AG04449 (cell line): ENCODE measurements around the gene TBX5.

Experiments used
- CTCF ChIA-PET: fragments of 350-600 bp; formaldehyde crosslinking; extraction: SDS; loops from one replicate; lab custom pipeline; 2021; ENCODE audit warnings: antibody characterized with exemption; lab: Yijun Ruan, JAX
- POLR2A ChIA-PET: fragments of 400-600, 350-600 bp; formaldehyde crosslinking; extraction: SDS; loops from one replicate; lab custom pipeline; 2020; ENCODE audit warnings: antibody characterized with exemption, inconsistent platforms; lab: Yijun Ruan, JAX
- DNase-seq: peaks from one replicate; pipeline ENCODE4 v3.0.0-alpha.2; 2010; ENCODE audit warnings: low read depth, low spot score
- H3K4me3 ChIP-seq: 2 replicates; pipeline ENCODE4 v1.5.1; 2011; ENCODE audit warnings: low read depth, mild to moderate bottlenecking, control low read depth, low read length
- CTCF ChIP-seq: IDR thresholded peaks from one replicate; pipeline ENCODE4 v1.5.1; 2011; ENCODE audit warnings: mild to moderate bottlenecking, moderate library complexity, low read length, control low read depth, inconsistent platforms; ENCODE audit not compliant: insufficient read depth; ENCODE audit errors: missing control alignments

TBX5 gene

GRCh38 chr12:114395755-114396152 lies 10.2 kb downstream of the TBX5 start:
- ChIA-PET CTCF (no interaction called here), POLR2A (no interaction called here)
- H3K4me3 ChIP-seq = no peak overlapping the region
- DNase-seq = no peak
- TF ChIP-seq CTCF = no peak

- ChIA-PET POLR2A (no interaction called here), CTCF (no interaction called here)
- no peak overlapping the region for H3K4me3 ChIP-seq
- no peak for TF ChIP-seq CTCF
- DNase-seq = no peak
Observed at GRCh38 chr12:114395233-114395632, 10.7 kb downstream of the TBX5 start.

GRCh38 chr12:114393569-114393968 lies 12.4 kb downstream of the TBX5 start:
- ChIA-PET POLR2A (no interaction called here), CTCF (no interaction called here)
- TF ChIP-seq CTCF = no peak
- no peak for DNase-seq
- no peak overlapping the region for H3K4me3 ChIP-seq

- DNase-seq = no peak
- ChIA-PET CTCF (no interaction called here), POLR2A (no interaction called here)
- H3K4me3 ChIP-seq = no peak overlapping the region
- TF ChIP-seq CTCF = no peak
Observed at GRCh38 chr12:114392909-114393308, 13.0 kb downstream of the TBX5 start.

GRCh38 chr12:114391088-114391487 lies 14.9 kb downstream of the TBX5 start:
- ChIA-PET CTCF (no interaction called here), POLR2A (no interaction called here)
- DNase-seq = no peak
- no peak for TF ChIP-seq CTCF
- H3K4me3 ChIP-seq = no peak overlapping the region

GRCh38 chr12:114384739-114385138 lies 21.2 kb downstream of the TBX5 start:
- H3K4me3 ChIP-seq = no peak overlapping the region

More at GRCh38 chr12:114384739-114385138, 21.2 kb downstream of the TBX5 start:
- no peak for TF ChIP-seq CTCF
- POLR2A ChIA-PET = no interaction called here
- CTCF ChIA-PET = no interaction called here
- DNase-seq = no peak
